GM19468 (cell line): ENCODE measurements around the gene ERC2.

Experiments
- ATAC-seq: cut with Tn5 transposase; IDR thresholded peaks from one replicate; pipeline ENCODE4 v1.9.1; 2021; ENCODE audit warnings: mild to moderate bottlenecking, moderate library complexity, moderate number of reproducible peaks; ENCODE audit not compliant: unreplicated experiment; ENCODE audit errors: extremely low read depth

ERC2 gene

DNA sequence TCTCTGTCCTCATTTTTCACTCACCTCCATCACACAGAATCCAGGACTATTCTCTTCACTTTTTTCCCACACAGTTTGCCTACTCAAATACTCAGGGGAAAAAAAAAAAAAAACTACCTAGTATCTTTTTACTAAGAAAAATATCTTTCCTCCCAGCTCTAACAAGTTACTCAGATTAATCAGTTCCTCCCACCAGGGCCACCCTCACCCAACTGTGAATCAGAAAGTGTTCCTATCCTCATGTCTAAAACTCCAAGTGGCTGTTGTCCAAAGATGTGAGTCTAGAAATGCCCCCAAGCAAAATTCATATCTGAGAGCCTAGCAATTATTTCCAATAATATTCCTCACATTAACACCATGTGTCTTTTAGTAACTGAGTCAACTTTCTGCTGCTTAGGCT, 268.0 kb downstream of the ERC2 start:
- no peak for ATAC-seq

DNA sequence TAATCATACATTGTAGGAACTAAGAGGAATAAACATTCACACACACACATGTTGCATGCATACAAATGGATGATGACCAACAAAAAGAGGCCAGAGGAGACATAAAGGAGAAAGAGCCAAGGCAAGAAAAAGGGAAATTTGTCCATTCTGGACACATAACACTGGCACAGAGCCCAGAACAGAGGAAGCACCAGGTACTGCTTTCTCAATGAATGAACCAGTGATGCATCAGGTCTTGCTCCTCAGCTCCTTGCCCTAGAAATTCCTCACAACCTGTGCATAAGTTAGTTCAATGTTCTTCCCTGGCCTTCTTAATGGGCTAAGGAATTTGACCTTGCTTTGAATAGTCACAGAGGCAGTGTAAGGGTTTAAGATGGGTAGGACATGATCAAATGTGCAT, 270.3 kb downstream of the ERC2 start:
- no peak for ATAC-seq

DNA sequence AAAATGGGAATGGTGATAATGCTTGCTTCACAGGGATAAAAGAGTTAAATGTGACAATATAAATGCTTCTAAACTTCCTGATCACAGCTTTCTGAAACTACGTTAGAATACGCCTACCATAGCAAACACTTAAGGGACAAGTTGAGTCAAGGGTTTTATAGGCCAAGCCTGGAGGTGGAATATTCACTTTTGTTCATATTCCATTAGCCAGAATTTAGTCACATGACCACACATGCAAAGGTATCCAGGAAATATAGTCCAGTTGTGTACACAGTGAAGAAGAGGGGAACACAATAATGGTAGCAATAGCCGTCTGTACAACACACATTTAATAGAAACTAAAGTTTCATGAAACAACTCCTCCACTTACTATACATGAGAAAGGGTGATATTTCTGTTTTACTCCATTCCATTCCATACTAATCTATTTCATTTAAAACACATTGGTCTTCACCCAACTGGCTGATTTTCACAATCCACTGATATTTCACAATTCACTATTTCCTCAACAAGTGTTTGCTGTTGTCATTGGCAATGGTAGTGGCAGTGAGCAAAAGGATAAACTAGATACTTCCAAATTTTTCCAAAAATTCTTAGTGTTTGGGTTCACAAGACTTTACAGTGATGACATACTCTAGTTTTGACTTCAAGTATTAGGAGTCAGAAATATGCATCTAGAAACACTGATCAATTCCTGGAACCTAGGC, 270.9 kb downstream of the ERC2 start:
- ATAC-seq: no peak

DNA sequence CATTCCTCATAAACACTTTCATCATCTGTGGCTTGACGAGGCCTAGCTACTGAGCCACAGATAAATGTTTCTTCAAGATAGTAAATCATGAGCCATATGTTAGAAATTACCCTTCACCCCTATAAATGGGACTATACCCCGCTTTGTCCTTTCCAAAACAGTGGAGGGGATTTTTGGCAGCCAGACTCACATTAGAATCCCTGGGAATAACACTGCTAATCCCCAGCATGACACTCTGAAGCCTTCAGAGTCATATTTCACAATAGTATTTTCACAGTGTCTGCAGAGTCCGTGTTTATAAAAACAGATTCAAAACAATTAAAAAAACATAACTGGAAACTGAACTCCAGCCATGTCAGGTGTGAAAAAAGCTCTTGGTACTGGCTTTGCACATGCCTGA, 271.6 kb downstream of the ERC2 start:
- ATAC-seq: no peak

DNA sequence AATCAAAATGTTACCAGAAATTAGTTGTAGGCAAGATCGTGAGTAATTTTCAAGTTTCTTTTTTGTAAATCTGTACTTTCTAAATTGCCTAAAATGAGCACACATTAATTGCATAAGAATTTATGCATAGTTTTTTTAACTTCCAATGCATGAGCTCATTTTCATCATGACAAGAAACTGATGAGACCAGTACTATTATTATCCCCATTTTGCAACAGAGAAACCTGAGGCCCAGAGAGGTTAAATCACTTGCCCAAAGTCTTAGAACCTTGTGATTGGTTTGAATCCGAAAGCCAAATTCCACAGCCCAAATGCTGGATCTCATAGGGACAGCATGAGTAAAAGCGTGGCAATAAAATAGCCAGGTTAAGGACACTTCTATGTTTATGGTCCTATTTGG, 274.7 kb downstream of the ERC2 start:
- no peak for ATAC-seq

DNA sequence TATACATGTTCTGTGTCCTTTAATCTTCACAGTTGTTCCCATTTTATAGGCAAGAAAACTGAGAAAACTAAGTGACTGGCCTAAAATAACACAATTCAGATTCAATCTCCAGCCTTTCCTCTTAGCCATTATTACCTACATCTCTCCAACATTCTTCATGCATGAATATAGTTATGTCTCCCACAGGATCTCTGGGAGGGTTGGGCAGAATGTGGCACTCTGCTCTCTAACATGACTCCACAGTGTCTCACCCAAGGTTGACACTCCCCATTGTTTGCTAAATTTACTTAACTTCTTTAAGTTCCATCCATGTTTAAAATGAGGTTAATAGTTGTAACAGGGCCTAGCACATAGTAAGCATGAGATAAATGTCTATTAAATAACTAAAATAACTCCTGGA, 276.3 kb downstream of the ERC2 start:
- no peak for ATAC-seq

DNA sequence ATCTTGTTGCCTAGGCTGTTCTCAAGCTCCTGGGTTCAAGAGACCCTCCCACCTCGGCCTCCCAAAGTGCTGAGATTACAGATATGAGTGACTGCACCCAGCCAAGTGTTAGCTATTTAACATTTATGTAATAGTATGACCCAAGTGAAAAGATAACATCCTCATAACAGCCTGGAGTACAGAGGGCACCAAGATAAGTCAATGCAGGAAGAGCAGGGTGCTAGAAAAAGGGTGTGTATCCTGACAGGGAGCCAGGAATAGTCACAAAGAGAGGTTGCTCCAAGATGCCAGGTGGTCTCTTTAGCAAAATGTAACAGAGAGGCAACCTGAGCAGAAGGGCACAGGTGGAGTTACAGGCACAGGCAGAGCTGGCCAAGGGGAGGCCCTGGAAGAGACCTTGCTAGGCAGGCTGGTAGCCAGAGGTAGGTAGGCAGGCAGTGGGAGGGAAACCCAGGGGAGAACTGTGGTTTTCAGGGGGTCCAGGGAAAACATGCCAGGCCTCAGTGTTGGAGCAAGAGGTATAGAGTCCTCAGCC, 277.4 kb downstream of the ERC2 start:
- ATAC-seq: no peak

DNA sequence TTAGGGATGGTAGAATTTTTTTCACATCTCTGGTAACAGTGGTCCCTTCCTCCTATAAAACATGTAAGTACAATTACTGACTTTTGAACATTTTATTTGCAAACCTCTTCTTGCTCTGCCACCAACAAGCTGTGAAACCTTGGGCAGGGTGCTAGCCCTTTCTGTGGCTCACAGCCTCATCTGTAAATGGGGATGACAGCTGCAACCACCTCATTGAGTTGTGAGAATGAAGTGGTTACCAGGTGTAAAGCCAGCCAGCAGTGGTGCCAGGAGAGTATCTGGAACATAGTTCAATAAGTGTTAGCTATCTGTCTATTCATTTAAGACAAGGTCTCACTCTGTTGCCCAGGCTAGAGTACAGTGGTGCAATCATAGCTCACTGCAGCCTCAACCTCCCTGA, 278.1 kb downstream of the ERC2 start:
- ATAC-seq: no peak

DNA sequence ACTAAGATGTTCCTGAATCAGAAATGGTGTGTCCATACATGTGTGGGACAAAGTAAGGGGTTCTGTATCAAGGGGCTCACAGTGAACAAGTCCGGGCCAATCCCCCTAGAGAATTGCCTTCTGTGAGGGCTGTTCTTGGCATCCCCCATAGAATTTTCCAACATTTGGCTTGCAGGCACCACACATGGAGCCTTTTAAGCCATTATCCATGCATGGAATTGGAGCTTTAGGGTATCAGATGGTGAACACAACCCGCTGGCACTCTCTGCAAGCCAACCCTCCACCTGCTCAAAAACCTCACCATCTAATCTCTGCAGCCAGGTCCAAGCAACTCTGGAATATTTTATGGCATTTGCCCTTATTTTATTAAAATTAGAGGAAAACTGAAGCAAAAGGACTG, 278.7 kb downstream of the ERC2 start:
- ATAC-seq: no peak

DNA sequence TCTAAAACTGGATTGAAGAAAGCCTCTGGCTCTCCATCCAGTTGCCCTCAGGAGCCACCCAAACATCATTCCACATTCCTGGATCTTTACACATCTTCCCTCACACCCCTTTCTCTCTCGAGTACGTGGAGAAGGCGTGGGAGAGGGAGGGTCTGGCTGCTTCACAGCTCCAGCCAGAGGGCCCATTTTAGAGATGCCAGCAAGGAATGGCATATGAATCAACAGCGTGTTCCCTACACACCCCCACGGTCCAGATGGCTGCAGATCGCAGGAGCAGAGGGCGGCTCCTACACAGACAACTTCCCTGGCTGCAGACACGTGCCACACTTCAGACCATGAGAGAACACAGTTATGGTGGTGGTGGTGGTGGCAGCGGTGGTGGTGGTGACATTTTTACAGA, 280.1 kb downstream of the ERC2 start:
- ATAC-seq: no peak

DNA sequence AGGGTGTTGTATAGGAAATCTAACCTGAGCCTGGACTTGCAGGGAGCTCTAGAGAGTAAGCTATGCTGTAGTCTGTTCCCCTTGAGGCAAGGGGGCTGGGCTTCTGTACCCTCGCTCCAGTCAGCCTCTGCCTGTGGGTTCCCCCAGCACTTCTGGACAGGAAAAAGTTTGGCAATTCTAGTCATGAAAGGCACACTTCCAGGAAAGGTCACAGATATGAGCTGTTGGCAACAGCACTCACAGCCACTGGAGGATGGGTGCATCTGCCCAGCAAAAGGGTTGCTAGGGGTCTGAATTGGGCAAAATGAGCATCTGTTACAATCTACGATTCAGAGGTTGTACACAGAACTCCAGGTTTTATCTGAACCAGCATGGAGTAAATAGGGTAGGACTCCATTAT, 281.2 kb downstream of the ERC2 start:
- ATAC-seq: no peak

DNA sequence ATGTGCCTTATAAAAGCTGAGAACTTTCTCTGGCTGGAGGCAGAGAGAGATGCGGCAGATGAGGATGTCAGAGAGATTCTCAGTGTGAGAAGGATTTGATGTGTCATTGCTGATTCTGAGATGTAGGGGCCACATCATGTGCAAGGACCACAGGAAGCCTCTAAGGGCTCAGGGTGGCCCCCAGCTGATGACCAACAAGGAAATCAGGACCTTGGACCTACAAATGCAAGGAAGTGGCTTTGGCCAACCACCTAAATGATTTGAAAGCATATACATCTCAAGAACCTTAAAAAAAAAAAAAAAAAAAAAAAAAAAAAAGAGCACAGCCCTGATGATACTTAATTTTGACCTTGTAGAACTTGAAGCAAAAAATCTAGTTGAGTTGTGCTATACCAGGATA, 282.4 kb downstream of the ERC2 start:
- no peak for ATAC-seq

DNA sequence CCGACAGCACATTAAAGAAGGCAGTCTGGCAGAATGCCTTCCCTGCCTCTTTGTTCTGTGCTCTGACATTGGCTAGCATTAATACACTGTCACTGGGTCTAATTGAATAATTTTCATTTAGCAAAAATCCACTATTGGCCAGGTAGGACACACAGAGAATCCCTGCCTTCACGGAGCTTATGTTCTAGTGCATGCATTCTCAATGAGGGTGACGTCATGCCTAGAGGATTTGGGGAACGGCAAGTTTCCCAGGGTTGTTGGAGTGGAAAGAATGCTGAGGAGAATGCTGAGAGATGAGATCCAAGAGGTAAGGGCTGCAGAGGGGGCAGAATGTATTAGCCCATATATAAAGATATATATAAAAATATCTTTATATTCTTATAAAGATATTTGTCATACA, 284.7 kb downstream of the ERC2 start:
- no peak for ATAC-seq

DNA sequence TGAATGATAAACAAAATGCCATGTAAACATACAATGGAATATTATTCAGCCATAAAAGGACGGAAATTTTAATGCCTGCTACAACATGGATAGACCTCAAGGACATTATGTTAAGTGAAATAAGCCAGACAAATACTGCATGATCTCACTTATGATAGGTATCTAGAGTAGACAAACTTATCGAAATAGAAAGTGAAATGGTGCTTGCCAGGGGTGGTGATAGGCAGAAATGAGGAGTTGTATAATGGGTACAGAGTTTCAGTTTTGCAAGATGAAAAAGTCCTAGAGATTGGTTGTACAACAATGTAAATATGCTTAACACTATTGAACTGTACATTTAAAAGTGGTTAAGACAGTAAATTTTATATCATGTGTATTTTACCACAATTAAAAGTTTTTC, 287.8 kb downstream of the ERC2 start:
- ATAC-seq: no peak

DNA sequence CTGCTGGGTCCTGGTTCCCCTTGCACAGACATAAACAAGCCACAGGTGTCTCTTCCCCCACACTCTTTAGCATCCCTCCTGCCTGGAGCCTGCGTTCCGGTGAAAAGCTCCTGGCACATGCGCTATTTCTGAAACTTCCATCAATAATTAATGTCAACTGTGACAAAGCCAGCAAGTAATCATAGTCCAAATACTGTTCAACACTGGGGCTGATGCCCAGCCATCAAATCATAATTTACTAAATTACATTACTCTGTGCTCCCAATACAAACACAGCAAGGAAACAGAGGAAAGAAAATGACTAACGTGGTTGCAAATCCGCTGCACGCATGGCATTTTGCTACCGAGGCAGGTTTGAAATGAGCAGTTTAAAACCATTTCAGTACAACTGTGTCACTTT, 294.7 kb downstream of the ERC2 start:
- ATAC-seq: no peak

DNA sequence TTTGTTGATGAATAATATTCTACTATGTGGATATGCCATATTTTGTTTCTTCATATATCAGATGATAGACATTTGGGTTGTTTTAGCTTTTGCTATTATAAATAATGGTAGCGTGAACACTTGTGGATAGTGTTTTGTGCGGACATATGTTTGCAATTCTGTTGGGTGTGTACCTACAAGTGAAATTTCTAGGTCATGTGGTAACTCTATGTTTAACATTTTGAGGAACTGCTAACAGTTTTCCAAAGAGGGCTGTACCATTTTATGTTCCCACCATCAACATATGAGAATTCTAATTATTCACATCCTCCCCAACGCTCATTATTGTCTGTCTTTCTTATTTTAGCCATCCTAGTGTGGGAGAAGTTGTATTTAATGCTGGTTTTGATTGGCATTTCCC, 303.8 kb downstream of the ERC2 start:
- ATAC-seq: no peak

DNA sequence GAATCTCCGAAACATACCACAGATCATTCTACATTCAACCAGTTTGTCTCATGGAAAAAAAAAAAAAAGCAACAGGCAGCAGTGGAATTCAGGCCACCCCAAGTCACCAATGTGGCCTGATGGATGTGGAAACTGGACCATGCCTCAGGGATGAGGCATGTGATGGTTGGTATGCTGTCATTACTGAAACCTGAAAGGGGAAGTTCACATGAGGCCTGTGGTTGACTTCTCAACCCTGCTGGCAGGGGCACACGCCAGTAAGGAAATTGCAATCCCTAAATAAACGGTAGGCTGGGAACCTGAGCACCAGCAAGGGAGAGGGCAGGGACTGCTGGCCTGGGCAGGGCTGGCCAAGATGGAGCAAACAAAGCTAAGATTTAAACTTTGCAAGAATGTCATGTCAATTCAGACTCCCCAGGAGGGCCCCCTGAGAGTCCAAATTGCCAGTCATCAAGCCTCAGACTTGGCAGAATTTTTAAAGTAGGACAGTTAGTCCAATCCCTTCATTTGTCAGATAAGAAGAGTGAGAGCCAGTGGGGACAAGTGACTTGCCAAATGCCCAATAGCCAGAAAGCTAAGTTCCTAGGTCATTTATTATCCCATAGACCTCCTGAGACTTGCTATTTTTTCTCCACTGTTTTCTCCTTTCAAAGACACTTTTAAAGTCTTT, 310.4 kb downstream of the ERC2 start:
- ATAC-seq: no peak

DNA sequence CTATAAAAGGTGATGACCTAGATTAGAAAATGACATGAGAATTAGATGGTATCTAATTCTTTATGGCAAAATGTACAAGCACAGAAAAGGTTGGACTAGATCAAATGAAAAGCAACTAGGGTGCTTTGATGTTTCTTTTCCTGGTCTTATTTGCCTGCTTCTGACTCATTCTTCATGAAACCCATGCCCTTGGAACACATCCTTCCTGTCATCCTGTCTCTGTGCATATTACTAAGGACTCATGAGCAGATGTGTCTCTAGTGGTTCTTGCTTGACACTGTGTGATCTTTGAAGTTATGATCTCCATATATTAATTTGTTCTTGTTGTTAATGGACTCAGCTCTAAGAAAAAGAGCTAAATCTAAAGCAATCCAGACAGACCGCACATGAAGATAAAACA, 314.0 kb downstream of the ERC2 start:
- no peak for ATAC-seq

DNA sequence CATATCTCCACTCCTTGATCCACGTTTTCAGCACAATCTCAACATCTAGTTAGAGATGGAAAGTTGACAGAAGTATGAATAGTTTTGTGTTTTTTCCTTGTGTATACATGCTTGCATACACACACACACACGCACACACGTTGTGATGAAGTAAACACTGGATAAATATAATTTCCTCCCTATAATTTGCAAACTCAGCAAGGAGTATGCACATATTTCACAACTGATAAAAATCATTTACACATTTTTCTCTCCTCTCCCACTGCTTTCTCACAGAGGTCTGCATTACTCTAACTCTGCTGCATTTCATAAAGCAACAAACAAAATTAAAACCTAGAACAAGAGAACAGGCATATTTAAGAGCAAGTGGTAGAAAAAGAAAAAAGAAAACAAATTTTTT, 320.9 kb downstream of the ERC2 start:
- no peak for ATAC-seq

DNA sequence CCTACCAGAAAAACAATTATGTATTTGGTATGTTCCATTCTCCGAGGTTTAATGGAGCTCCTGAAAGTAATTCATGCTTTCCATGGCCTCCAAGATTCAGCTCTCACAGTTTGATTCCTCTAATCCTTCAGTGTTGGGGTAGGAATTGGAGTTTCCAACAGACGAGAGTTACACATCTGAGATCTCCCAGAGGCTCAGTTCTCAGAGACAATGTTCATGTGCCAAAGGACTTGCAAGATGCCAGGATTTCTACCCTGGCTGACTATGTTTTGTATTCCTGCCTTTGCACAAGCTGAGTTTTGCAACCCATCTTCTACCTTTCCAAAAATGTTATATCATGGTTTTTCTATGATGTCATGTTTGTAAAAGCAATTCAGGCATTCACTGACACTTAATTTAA, 322.9 kb downstream of the ERC2 start:
- no peak for ATAC-seq

DNA sequence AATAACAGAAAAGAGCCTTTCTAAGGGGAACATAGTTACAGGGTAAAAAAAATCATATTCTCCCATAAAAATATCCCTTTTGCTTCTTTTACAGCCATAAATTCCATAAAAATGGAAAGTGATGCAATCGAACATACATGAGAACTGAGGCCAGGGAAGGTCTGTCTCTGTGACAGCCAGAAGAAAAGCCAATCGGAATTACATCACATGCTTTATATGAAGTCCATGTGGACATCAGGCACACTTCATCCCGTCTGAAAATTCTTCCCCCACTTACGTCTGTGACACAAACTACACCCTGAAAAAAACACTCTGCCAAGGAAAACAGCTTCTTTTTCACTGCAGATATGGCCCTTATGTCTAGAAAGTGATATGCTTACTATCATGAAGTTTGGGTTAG, 323.5 kb downstream of the ERC2 start:
- ATAC-seq: no peak

DNA sequence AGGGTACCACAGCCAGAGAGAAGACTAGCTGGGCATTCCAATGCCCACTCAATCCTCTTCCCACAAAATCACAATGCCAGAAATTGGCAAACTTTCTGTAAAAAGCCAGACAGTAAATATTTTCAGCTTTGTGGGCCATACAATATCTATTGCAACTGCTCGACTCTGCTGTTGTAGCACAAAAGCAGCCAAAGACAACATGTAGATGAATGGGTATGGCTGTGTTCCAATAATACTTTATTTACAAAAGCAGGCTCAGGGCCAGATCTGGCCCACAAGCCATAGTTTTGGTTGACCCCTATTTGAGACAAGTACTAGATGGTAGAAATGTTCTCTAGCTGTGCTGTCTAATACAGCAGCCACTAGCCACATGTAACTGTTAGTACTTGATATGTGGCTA, 330.9 kb downstream of the ERC2 start:
- ATAC-seq: no peak
